GM12892 (cell line): Measurements from ENCODE around the gene TRUB1.

Source experiments
- POLR2A ChIP-seq: IDR thresholded peaks from 2 replicates; pipeline ENCODE4 v1.6.1; 2011; ENCODE audit warnings: low read depth, low read length, control low read depth
- POLR2AphosphoS5 ChIP-seq: IDR thresholded peaks from 2 replicates; pipeline ENCODE4 v1.6.1; 2011; ENCODE audit warnings: low read depth, low read length, control low read depth

GRCh38 chr10:115003396-115003795 is 65.4 kb downstream of the TRUB1 start:
- TF ChIP-seq POLR2A (no peak), POLR2AphosphoS5 (no peak)
